D341Med (cell line): ENCODE measurements around the gene MVB12B.

Source experiments
- DNase-seq: peaks from one replicate; pipeline ENCODE4 v3.0.0; 2012; ENCODE audit warnings: low spot score

Gene MVB12B

DNA sequence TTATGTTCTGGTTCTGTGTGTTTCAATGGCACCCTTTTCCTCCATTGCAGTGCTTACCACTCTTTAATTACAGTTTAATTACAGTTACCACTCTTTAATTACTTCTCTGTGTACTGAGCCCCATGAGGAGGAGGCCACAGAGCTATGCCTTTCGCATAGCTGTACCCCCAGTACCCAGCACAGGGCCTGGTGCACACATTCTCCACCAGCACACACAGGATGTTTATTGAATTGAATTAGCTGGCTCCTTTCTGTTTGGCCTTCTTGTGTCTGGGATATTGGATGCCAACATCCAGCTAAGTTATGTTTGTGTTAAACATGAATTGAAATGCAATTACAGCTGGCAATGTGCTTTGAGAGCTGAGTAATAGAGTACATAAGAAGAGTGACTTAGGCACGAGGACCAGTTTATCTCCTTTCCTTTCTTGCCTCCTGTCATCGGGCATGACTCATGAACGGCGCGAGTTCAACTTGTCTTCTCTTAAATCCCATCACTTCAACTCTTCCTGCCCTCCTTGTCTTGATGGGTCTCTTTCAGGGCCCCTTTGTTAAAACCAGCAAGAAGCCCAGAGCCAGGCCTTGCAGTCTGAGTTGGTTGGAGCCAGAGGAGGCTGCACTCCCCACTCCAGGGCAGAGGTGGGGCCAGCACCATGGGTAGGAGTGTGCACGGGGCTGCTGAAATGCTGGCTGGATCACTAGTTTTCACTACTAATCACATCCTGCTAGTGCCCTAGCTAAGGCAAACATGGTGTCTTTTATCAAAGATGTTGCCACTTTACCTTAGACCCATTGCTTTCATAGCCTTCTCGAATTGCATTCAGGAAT is 37.4 kb downstream of the MVB12B start:
- peak; percentile 8 for DNase-seq

- DNase-seq = peak; percentile 51
Measured at GRCh38 chr9:126365780-126366179, 39.2 kb downstream of the MVB12B start.

GRCh38 chr9:126366366-126367011 is 39.9 kb downstream of the MVB12B start:
- DNase-seq = peak; percentile 10

- peak; percentile 12 for DNase-seq
Measured at GRCh38 chr9:126367139-126367538, 40.5 kb downstream of the MVB12B start.

- peak; percentile 2 for DNase-seq
Measured at GRCh38 chr9:126367616-126368015, 41.0 kb downstream of the MVB12B start.

- peak; percentile 4 for DNase-seq
Measured at GRCh38 chr9:126368020-126368419, 41.4 kb downstream of the MVB12B start.

DNA sequence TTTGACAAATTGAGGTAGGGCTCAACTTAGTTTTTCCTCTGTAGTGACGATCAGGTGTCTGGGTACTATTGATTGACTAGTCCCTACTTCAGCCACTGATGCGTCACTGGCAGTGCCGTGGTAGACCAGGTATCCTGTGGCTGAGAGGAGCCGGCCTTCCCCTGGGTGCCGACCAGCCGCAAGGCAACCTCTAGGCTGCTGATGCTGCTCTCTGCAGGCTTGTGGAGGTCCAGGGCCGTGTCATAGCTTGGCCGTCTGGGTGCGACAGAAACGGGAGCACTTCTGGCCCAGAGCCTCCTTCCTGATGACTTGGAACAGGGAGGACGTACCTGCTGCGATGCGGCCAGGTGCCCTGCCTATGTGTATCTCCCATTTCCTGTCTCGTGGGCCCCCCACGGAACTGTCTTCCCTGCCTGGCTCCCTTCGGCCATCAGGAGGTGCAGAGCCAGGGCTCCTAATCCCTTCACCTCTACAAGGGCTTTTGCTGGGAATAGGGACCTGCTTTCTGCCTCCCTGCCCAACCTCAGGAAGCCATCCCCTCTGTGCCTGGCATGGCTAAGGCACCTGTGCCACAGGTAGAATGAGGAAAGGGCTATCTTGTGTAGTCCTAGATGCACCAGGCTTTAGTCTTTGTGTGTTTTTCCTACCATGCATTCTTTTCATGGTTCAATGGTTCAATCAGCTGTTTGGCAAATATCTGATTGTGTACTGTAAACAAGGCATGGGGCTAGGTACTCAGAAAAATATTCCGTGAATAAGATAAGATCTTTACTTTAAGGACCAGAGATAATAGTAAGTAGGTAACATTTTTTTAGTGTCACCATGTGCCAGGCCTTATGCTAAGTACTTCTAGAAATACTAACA is 44.6 kb downstream of the MVB12B start:
- peak; percentile 17 for DNase-seq

GRCh38 chr9:126372716-126373115 is 46.1 kb downstream of the MVB12B start:
- DNase-seq = no peak

- no peak for DNase-seq
Measured at GRCh38 chr9:126373241-126373640, 46.6 kb downstream of the MVB12B start.

DNA sequence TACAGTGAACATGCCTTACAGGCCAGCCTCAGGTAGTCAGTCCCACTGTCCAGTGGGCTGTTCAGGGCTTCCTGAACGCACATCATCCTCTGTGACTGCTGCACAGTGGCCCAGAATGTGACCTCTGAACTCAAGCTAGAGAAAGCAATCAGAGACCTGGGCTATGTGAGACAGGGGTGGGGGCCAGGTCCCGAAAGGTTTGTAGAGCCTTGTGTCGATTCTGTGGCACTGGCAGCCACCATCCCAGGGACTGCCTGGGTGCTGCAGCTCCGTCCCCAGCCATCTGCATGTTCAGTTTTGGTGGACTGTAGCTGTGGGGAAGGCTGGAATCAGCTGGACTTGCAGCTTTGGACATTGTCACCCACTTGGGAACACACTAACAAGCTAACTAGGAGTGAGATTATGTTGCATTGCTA is 47.7 kb downstream of the MVB12B start:
- no peak for DNase-seq

- no peak for DNase-seq
Measured at GRCh38 chr9:126375386-126375785, 48.8 kb downstream of the MVB12B start.

GRCh38 chr9:126376311-126377175 is 49.9 kb downstream of the MVB12B start:
- peak; percentile 4 for DNase-seq

DNA sequence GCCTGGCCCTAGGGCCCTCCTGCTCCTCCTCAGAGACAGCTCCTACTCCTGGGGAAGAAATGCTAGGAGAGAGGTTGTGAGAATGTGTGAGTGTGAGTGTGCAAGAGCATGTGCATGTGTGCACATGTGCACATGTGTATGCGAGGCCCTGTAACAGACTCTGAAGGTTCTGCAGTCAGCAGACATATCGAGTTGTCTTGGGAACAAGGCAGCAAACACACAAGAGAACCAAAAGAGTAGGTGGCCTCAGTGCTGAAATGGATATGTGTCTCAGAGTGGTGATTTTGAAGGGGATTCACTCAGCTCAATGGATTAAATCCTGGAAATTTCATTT is 50.5 kb downstream of the MVB12B start:
- DNase-seq = no peak

GRCh38 chr9:126377536-126377935 is 50.9 kb downstream of the MVB12B start:
- no peak for DNase-seq

DNA sequence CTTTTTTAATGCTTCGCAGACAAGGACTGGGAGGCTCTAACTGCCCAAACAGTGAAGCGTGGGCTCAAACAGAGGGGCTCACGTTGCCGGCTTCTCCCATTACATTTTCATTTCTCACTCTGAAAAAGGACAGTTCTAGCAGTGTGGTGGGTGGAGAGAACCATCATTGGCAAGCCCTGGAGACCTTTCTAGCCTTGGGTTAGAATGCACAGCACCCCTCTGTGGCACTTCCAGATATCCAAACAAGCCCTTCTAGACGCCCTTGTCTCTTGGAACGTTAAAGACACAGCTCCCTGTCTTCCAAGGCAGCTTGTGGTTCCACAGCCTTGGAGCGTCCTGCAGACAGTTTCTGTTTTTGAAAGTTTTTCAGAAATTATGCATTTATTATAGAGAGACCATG is 52.1 kb downstream of the MVB12B start:
- no peak for DNase-seq

GRCh38 chr9:126379661-126380360 is 53.2 kb downstream of the MVB12B start:
- no peak for DNase-seq

DNA sequence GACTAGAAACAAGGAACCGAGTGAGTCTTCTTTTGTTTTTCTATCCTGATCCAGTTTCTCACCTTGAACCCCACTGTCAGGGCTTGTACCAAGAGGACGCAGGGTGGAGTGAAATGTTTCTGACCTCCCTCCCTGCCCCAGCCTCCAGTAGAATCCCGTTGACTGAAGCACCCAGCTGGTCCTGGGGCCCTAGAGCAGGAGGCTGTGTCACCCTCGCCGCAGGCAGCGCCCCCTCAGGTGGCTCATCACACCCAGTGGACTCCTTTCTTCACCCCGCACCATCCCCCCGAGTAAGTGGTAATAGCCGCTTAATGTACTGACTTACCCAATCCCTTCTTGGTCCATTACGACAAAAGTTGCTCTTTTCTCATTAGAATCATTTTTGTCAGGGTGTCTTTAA is 53.8 kb downstream of the MVB12B start:
- DNase-seq = no peak

DNA sequence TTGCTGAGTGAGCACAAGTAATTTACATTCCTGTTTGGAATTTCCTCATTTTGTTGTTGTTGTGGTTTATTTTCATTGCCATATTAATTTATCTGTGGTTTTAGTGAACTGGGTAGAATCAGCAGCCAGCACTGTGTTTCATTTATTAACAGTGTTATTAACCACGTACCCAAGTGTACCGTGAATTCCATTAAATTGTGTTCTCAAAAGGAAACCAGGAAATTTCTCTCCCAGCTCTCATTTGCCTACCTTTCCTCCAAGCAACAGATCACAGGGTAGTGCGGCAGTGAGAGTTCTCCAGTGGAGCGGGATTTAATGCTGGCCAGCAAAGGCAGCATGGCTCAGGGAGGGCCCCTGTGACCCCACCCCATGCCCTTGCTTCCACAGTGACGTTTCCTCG is 54.6 kb downstream of the MVB12B start:
- no peak for DNase-seq

DNA sequence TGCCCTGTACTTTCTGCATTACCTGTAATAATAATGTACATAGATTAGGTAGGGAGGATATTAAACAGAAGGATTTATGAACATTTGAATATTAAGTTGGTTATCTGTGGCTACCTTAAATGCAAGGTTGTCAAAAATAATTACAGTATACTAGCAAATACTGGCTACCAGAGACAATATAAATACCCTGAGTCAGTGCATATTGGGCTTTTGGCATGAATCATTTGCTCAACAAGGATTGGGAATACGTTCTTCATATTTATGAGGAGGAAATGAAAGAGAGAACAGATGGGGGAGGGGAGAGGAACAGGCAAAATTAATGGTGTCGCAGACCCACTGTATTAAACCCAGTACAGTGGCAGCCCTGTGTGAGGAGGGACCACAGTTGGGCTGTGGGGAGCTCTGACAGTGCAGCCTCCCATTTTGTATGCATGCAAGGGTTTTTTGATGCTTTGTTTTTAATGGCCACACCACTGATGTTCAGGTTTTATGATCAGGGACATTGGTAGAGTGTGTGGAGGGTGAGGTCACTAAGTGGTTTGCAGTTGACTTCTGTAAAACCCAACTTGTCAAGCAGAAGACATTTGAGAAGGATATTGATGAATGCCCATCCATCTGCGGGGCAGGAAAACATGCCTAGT is 56.9 kb downstream of the MVB12B start:
- DNase-seq = no peak

DNA sequence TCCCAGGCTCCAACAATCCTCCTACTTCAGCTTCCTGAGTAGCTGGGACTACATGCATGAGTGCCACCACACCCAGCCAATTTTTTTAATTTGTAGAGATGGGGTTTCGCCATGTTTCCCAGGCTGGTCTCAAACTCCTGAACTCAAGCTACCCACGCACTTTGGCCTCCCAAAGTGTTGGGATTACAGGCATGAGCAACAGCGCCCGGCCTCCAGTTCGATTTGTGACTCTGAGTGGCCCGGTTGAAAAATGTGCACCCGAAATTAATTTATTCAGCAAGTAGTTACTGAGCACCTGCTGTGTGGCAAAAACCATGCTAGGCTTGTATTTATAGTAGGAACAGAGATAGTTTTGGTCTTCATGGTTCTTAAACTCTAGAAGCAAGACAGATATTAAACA is 58.3 kb downstream of the MVB12B start:
- DNase-seq = no peak

DNA sequence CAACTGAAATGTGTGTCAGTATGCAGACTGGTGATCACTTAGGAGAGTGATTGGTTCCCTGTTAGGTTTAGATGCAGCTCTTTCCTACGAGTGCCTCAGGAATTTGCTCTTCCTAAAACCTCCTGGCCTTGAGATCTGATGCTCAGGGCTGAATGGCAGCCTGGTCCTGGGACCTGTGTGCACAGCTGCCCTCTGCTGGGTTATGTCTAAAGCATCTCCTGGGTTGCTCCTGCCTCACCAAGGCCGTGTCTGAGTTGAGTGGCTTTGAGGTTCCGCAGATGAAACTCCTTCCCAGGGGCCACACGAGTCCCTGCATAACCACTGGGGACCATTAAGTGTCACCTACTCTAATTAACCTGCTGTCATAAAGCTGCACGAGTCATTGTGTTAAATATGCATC is 59.5 kb downstream of the MVB12B start:
- DNase-seq = peak; percentile 71
